22Rv1 (cell line): ENCODE results near the gene ASXL2.

ENCODE experiments used
- CTCF ChIP-seq: fragments of 450-650 bp; IDR thresholded peaks from 2 replicates; pipeline ENCODE4 v1.5.1; 2017; ENCODE audit warnings: mild to moderate bottlenecking
- ZFX ChIP-seq: fragments of 450-650 bp; IDR thresholded peaks from 2 replicates; pipeline ENCODE4 v1.6.1; 2017; ENCODE audit warnings: antibody characterized with exemption, borderline replicate concordance

DNA sequence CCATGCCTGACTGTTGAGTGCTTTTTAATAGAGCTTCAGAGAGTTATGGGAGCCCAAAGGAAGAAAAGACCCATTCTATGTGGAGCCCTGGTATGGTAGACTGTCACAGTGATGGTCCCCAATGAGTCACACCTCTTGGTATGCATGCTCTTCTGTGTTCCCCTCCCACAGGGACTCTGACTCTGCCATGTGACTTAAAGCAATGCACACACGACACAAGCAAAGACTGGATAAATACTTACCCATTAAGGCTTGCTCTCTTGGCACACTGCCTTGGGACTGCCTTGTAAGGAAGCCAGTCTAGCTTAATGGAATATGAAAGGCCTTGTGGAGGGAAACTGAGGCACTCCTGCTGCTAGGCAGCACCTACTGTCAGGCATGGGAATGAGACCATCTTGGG lies 188.2 kb downstream of the ASXL2 start:
- TF ChIP-seq CTCF (no peak), ZFX (no peak)
